Hypothalamus (tissue), 51 donors: ENCODE measurements around the gene ADGRL3.

Experiments
- DNase-seq, 51 donors: peaks; one replicate each; lab custom pipeline; 2025; lab: John Stamatoyannopoulos, UW

The ADGRL3 gene

DNA sequence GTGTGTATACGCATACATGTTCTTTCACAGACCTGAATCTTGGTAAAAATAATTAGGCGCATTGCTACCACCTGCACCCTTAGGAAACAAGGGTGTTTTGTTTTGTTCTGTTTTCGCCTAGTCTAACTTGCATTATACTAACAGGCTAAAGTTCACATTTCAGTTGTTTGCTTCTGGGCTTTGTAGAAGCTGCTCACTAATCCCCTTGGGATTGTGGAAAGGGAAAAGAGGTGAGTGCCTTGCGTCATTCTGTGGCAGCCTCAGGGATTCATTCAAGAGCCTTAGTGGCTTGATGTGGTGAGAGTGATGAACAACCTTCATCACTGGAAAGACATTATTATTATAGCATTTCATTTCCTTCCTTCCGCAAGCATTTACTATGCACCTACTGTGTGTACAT is 331.1 kb downstream of the ADGRL3 start:
- DNase-seq: no peak

DNA sequence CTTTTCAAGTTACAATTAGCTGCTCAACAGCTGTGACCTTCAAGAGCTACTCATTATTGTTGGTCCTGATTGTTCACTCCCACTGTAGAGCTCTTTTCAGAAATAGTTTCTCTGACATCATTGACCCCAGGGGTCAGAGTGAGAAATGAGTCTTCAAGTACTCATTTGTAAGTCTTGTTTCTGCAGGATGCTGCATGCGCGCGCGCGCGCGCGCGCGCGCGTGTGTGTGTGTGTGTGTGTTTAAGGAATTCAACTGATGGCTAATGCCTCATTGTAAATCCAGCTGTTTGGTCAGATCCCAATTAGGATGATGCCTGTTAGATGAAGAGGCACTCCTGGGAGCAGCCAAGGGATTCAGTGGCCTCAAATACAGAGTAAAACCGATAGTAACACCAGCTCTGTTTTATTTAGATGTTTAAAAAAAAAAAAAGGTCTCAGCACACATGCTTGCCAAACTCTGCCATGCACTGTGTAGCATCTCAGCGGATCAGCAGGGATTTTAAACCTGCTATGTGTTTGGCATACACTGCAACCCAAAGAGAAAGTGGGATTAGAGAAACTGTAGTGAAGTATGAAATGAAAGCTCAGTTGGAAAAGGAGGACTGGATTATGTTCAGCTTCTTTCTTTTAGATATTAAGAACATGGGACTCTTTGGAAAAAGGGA is 332.3 kb downstream of the ADGRL3 start:
- peak in 2 of 51 donors; percentile 6 to 8 for DNase-seq

DNA sequence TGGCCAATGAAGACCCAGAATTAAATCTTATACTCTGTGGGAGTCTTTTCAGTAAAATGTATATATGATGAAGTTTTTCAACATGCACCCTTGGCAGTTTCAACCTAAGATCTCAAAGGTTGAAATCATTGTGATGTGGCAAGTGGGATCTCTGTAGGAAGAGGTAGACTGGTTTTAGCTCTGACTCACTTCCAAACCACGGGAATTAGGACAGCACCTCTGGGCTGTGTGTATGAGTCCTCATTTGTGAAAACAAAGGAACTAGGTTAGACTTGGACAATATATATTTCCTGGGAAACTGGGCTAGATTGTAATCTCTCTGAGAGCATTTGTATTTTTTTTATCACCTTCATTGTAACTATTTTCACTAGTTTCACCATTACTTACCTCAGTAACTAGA is 333.0 kb downstream of the ADGRL3 start:
- no peak for DNase-seq

DNA sequence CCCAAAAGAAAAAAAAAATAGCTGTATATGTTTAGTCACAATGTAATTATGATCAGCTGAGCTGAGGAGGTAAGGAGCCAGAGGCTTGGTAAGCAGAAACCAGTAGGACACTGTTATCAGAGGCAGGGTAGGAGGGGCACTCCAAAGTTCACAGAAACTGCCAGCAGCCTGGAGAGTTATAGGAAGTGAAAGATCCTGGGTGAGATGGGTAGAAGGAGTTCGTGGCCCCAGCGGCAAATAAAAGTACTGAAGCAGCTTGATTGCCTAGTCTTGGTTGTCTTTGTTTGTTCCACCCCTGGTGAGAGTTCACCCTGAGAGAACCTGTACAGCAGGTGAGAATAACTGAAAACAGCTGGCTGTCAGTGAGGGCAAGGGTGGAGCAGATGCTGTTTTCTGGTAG is 340.8 kb downstream of the ADGRL3 start:
- no peak for DNase-seq

DNA sequence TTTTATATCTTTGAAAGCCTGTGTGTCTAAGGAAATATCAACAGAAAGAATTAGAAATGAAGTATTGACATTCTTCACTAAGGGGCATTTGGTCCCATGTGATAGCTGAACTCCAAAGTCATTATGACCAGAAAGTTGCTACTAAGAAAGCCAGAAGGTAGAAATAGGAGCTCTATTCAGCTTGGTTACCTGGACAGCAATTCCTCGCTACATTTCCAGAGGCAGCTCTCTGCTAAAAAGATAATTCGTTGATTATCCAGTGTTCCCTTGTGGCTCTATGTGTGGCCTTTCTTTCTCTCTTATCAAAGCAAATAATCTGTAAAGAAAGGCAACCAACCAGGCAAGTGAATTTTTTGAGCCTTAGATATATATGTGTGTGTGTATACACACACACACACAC is 341.3 kb downstream of the ADGRL3 start:
- no peak for DNase-seq

DNA sequence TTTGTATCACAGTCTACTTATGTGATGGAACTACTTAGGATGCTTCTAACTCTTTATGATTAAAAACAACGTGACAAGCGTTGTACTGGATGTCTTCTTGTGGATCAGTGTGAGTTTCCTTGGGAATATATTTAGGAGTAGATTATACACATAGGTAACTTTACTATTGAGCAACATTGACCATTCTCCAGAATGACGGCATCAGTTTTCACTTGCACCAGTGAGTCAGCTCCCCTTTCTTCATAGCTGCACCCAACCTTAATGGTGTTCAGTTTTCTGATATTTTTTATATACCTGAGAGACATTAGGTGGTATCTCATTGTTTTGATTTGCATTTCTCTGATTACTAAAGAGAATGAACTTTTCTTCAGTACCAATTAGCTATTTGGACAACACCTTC is 343.9 kb downstream of the ADGRL3 start:
- DNase-seq: no peak

DNA sequence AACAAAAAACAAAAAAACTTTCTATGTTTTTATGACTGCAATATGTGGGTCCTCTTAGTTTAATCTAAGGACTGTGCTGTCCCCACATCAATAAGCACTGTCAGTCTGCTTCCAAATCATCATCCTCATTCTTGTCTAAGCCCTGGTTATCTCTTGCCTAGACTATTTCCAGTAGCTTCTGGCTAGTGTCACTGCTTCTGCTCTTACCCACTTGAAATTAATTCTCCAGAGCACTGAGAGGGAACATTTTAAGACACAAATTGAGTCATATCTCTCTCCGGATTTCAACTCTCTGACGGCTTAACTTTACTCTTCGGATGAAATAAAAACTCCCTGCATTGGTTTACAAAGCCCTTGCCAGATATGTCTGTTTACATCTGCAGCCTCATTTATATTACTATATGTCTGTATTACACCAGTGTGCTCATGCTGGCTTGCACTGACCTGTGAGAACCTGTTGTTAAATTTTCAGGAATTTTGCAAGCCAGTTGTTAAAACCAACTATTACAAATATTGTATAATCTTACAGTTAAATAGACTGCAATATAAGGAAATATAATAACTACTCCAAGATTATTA is 345.9 kb downstream of the ADGRL3 start:
- no peak for DNase-seq

DNA sequence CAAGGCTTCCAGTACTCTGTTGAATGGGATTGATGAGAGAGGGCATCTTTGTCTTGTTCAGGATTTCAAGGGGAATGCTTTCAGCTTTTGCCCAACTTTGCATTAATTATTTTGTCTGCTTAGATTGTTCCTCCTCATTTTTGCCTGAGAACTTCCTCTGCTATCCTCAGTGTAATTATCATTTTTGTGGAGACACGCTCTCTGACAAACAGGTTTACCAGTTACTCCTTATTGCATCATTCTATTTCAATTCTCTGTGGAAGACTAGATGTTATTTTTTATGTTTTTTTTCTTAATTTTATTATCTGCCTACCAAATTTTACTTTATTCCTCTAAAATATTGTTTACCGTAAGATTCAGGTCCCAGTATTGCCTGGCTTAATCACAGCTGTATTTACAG is 349.2 kb downstream of the ADGRL3 start:
- no peak for DNase-seq

DNA sequence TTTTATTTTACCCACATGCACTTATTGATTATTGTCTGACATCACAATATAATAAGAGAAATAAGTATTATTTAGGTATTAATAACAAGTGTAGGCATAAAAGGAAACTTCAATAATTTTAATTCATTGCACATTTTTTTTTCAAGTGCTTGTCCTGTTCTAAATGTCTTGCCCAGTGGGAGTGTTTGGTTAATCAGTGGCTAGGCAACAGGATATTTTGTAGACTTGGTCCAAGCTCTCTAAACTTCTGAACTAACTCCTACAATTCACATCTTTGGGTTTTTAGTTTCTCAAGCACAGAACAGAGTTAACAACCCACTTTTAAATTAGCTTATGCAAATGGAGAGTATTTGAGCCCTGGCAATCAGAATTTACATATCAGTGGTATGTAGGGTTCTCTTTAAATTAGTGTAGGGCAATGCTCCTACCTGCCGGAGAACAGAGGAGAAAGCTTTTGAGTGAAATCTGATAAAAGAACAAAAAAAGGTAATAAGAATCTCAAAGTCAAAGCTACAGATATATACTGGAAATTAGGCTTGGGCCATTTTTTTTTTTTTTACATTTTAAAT is 353.5 kb downstream of the ADGRL3 start:
- DNase-seq: no peak

DNA sequence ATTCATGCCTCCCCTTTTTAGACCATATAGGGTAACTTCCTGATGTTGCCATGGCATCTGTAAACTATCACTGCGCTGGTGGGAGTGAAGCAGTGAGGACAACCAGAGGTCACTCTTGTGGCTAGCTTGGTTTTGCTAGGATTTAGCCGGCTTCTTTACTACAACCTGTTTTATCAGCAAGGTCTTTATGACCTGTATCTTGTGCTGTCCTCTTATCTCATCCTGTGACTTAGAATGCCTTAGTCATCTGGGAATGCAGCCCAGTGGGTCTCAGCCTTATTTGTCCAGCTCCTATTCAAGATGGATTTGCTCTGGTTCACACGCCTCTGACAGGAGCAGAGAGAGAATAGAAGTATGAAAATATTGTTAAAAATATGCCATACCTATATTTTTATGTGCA is 355.7 kb downstream of the ADGRL3 start:
- DNase-seq: no peak

DNA sequence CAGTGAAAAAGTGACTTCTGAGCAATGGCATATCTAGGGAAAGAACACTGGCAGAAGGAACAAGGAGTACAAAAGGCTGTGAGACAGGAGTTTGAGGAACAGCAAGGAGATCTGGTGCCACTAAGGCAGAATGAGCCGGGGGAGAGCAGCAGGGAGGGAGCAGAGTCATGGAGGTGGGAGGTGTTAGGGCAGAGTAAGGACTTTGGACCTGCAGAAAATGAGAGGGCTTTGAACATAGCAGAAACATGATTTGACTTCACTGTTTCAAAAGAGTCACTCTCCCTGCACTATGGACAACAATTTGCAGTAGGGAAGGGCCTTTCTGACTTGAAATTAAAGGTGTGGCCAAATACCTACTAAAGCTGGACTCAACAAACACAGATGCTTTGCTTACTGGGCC is 356.2 kb downstream of the ADGRL3 start:
- DNase-seq: no peak

DNA sequence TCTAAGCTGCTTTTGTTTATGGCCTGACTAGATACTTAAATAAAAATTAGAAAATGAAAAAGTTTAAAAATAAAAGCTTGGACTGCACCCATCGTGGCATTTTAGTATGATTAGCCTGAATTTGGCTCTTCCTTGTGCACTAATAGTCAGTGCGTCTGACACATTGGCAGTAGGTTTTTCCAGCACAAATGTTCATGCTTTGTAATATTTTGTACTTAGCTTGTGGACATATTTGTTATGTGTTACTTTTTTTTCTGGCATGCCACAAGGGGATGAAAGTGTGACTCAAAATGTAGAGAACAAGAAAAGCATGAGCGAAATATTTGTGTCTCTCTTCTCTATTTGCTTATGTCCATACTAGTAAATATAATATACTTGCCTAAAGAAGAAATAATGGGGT is 359.3 kb downstream of the ADGRL3 start:
- DNase-seq: no peak

DNA sequence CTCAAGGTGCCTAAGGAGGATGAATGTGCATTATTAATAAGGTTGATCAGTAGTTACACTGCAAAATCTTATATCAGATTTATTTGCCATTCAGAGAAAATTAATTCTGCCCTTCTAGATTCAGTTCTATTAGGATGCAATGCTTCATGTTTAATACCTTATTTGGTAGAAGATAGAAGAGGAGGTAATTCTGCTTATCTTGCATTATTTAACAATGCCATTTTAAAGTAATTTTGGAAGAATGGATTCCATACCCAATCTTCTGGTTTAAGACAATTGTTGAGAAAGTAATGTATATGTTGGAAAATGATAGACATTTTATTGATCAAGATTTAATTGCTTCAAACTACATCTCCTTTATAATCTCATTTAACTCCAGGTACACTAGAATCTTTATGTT is 360.9 kb downstream of the ADGRL3 start:
- DNase-seq: no peak

DNA sequence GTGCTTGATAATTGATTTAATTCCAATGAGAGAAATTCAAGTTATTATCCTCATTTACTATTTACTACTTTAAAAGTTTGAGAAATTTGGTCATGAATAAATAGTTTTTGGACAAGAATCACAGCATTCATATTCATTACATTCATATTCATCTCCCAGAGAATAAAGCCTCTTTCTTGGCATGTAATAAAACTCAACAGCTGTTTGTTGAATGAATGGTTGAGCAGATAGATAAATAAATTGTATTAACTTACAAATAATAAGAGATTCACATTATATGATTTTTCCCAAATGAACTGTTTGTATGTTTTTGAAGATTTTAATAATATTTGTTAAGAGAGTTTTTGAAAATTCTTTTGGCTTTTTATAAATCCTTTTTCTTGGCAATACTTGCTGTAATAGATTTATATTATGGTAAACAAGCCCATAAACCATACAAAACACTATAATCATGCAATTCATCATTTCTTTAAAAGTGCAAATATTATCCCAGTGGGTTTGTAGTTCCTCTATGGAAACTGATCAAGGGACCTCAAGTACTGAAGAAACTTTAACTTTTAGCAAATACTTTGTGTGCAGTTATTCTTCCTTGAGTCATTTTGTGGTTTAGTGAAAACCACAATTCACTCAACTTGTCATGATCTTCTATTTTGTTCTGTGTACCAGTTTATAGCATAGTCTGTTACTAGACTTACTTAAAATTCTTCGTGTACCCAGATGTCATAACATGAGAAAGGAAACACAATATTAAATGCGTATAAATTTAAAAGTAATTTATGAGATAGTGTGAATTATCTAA is 371.8 kb downstream of the ADGRL3 start:
- no peak for DNase-seq

DNA sequence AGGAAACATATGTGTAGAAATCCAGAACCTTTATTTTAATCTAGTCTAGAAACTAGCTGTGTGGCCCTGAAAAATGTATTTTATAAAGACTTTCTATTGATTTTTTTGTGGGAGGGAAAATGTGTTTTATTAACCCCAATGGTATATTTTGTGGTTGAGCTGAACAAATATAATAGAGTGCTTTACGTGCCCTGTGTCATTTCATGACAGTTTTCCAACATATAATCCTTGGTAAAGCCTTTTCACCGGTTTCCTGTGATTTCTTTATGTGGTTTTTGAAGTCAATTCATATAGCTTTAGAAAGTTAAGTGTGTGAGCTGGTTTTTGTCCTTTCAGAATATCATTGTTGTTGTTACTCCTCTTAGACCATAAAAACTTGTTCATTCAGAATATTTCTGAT is 375.7 kb downstream of the ADGRL3 start:
- DNase-seq: no peak

DNA sequence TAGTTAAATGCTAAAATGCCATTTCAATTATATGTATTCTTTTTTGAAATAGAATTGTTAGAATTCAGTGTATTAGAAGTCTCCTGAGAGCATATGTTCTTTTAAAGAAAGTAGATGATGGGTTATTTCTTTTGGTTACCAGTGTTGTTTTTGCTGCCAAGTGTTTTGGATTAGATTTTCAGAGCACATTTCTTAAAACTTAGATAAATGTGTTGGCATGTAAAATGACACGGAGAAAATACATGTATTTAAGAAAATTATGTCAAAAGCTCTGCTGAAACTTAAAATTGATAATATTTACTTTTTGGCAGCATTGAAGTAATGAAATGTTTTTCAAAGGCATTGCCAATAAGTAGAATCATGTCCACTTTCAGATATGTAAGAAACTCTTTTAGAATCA is 379.7 kb downstream of the ADGRL3 start:
- DNase-seq: no peak

DNA sequence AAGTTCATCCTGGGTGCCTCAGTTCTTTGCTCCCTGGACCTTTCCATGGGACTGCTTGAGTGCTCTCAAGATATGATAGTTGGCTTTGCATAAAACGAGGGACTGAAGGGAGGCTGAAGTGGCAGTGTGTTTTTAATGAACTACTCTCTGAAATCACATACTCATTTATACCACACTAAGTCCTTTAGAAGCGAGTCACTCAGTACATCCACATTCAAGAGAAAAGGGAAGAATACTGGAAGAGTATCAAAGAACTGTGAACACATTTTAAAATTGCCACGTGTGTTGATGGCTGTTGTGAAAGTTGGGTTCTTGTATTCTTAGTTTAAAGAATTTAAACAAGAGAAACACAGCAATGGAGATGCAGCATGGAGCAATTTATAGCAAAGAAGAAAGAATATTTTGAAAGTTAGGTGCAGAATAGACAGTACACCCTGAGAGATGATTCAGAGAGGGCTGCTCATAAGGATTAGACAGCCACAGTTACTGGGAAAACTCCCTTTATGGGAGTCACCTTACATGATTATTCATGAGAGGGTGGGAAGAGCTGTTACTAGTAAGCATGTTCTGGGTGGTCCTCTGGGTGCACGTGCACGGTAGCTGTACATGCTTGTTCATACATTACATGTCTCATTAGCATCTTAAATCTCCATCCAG is 380.7 kb downstream of the ADGRL3 start:
- DNase-seq: no peak

DNA sequence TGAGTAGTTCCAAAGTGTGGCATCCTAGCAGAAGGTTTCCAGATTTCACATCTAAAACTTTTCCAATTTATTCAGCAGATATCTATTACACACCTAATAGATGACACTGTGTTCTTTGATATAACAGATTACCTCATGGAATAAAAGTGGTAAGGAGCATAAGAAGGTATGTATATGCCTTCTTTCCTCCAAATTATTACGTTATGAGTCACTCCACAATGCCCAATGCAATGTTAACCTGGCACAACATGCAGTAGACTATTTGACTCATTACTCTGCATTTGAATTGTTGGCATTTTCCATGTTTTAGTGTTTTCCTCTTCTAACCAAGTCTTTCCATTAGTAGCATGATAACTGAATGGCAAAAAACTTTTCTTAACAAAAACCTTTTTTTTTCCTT is 383.6 kb downstream of the ADGRL3 start:
- DNase-seq: no peak

DNA sequence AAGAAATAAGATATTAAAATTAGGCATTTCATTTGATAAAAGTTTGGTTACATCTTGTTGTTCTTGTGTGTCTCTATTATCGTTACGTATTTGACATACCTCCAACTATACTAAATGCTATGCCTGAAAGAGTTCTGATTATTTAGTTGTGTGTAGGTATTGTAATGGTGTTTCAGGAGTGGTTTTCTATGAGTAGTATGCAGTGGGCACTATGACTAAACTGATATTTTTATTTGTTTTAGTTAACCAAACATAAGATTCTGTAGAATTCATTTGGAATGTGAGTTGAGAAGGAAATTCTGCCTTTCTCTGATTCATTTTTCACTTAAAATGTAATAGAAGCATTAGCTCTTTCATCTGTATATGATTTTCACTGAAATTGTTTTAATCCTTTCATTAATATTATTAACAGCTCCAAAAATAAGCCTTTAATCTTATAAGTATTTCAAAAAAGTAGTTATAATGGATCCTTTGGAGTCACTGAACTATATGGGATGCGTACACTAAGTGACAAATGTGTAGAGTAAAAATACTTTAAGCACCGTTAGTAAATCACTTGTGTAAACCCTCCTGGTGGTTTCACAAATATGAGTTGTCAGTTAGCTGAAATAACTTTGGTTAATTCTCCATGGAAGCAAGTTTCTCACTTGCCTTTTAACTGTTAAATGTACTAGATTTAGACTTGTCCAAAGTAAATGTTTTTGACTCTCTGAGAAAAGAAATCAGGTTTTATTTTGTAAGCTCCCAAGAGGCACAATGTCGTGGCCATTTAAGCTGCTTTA is 388.7 kb downstream of the ADGRL3 start:
- no peak for DNase-seq

DNA sequence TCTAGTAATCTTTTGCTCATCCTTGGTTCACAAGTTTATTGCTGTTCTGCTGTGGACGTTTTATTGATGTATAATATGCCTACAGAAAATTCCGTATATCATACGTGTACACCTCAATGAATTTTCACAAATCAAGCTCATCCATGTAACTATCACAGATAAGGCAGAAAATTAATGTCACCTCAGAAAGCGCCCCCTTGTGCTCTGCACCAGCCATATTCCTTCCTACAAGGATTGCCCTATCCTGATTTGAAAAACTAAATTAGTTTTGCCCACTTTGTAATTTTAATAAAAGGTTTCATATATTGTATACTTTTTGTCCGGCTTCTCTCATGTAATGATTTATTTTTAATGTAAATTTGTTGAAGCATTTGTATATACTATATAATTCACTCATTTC is 390.8 kb downstream of the ADGRL3 start:
- DNase-seq: no peak
